A549 (cell line): Measurements from ENCODE around the gene IRAK3. TPM values are rescaled to one million over a fixed set of nuclear protein-coding genes. Genes with fewer than 3 reads are reported as not detected.

Experiments used
- ATAC-seq, 2 experiments: fragments of 200-7000 bp in 1 of 2; fragments of >200 bp in 1 of 2; cut with Nextera tagmentation in 1 of 2; cut with Tn5 transposase in 1 of 2; 3 replicates each; pipeline versions ENCODE4 v1.8.0 to v1.9.1; 2018 to 2020; ENCODE audit warnings: mild to moderate bottlenecking in 1 of 2, moderate library complexity in 1 of 2
- CTCF ChIA-PET: fragments of 300-600 bp; sonication (Branson Sonifier 250); formaldehyde crosslinking; extraction: SDS; loops from one replicate; lab custom pipeline; 2021; ENCODE audit warnings: antibody characterized with exemption, inconsistent platforms; lab: Yijun Ruan, JAX
- POLR2A ChIA-PET: fragments of 350-600 bp; formaldehyde crosslinking; extraction: SDS; loops from one replicate; lab custom pipeline; 2021; ENCODE audit warnings: antibody characterized with exemption, inconsistent platforms; lab: Yijun Ruan, JAX
- DNase-seq, 2 experiments: peaks; one replicate each; pipeline versions ENCODE4 v3.0.0 to v3.0.0-alpha.2; 2011 to 2016; ENCODE audit warnings: low read depth in 1 of 2, low spot score in 1 of 2
- FAIRE-seq: peaks from 2 replicates; lab custom pipeline; 2011; peaks lifted over from hg19 to GRCh38; lab: Jason Lieb, UNC
- H3K27ac ChIP-seq, 2 experiments: fragments of >200 bp; sonication (Bioruptor Twin); formaldehyde crosslinking; 3 replicates each; pipeline ENCODE4 v1.5.1; 2016 to 2017
- H3K4me1 ChIP-seq: fragments of >200 bp; sonication (Bioruptor Twin); formaldehyde crosslinking; 3 replicates; pipeline ENCODE4 v1.6.1; 2016
- H3K4me2 ChIP-seq: fragments of >200 bp; sonication (Bioruptor Twin); formaldehyde crosslinking; 3 replicates; pipeline ENCODE4 v1.6.1; 2016
- H3K4me3 ChIP-seq: fragments of >200 bp; sonication (Bioruptor Twin); formaldehyde crosslinking; 3 replicates; pipeline ENCODE4 v1.5.1; 2016
- H3K9me3 ChIP-seq: fragments of >200 bp; sonication (Bioruptor Twin); formaldehyde crosslinking; 3 replicates; pipeline ENCODE4 v1.6.1; 2016
- CBX2 ChIP-seq: fragments of 200-600 bp; sonication (generic); IDR thresholded peaks from 2 replicates; pipeline ENCODE4 v1.6.1; 2016; ENCODE audit warnings: low read depth, mild to moderate bottlenecking, borderline replicate concordance
- CEBPB ChIP-seq, 2 experiments: fragments of >200 bp in 1 of 2; sonication (Bioruptor Twin) in 1 of 2; formaldehyde crosslinking in 1 of 2; IDR thresholded peaks; 2 replicates each; pipeline ENCODE4 v1.6.1; 2012 to 2016
- CHD4 ChIP-seq: fragments of 200-600 bp; sonication (generic); IDR thresholded peaks from 2 replicates; pipeline ENCODE4 v1.6.1; 2016; ENCODE audit warnings: antibody characterized with exemption, mild to moderate bottlenecking, borderline replicate concordance
- ESRRA ChIP-seq: fragments of 150-350 bp; IDR thresholded peaks from 2 replicates; pipeline ENCODE4 v1.6.1; 2014; ENCODE audit warnings: mild to moderate bottlenecking, low read length, borderline replicate concordance
- FOXS1 ChIP-seq: fragments of 250-450 bp; sonication (Bioruptor Pico); IDR thresholded peaks from 2 replicates; pipeline ENCODE4 v1.5.0; 2020; ENCODE audit warnings: mild to moderate bottlenecking, moderate library complexity
- GATA3 ChIP-seq: IDR thresholded peaks from 2 replicates; pipeline ENCODE4 v1.6.1; 2012; ENCODE audit warnings: borderline replicate concordance
- HEYL ChIP-seq: fragments of 250-450 bp; sonication (Bioruptor Pico); IDR thresholded peaks from 2 replicates; pipeline ENCODE4 v1.8.0; 2021; ENCODE audit warnings: mild to moderate bottlenecking, moderate library complexity
- HOXA7 ChIP-seq: fragments of 250-450 bp; sonication (Bioruptor Pico); IDR thresholded peaks from 2 replicates; pipeline ENCODE4 v1.5.0; 2020; ENCODE audit warnings: mild to moderate bottlenecking, moderate library complexity
- JUNB ChIP-seq: fragments of >200 bp; sonication (Bioruptor Twin); formaldehyde crosslinking; IDR thresholded peaks from 2 replicates; pipeline ENCODE4 v1.6.1; 2016
- KDM5A ChIP-seq: fragments of 200-600 bp; sonication (generic); IDR thresholded peaks from 2 replicates; pipeline ENCODE4 v1.6.1; 2016; ENCODE audit warnings: antibody characterized with exemption, mild to moderate bottlenecking
- MAFK ChIP-seq: fragments of 450-650 bp; IDR thresholded peaks from 2 replicates; pipeline ENCODE4 v1.6.1; 2014; ENCODE audit not compliant: partially characterized antibody
- POLR2A ChIP-seq: IDR thresholded peaks from 2 replicates; pipeline ENCODE4 v1.6.1; 2012; ENCODE audit warnings: mild to moderate bottlenecking, low read length
- RARB ChIP-seq: fragments of 250-450 bp; sonication (Bioruptor Pico); IDR thresholded peaks from 2 replicates; pipeline ENCODE4 v1.8.0; 2021; ENCODE audit warnings: mild to moderate bottlenecking, moderate library complexity
- RCOR1 ChIP-seq: fragments of 150-350 bp; IDR thresholded peaks from 2 replicates; pipeline ENCODE4 v1.6.1; 2014; ENCODE audit warnings: antibody characterized with exemption, low read length, low read depth
- RFX5 ChIP-seq: fragments of 450-650 bp; IDR thresholded peaks from 2 replicates; pipeline ENCODE4 v1.7.1; 2014; ENCODE audit warnings: antibody characterized with exemption, mild to moderate bottlenecking, moderate library complexity
- RNF2 ChIP-seq: fragments of 200-600 bp; sonication (generic); IDR thresholded peaks from 2 replicates; pipeline ENCODE4 v1.6.1; 2016; ENCODE audit warnings: low read depth, mild to moderate bottlenecking, antibody characterized with exemption, moderate library complexity, borderline replicate concordance
- TP53 ChIP-seq: fragments of 250-450 bp; sonication (Bioruptor Pico); IDR thresholded peaks from 2 replicates; pipeline ENCODE4 v1.5.0; 2021; ENCODE audit warnings: mild to moderate bottlenecking, moderate library complexity
- WGBS: methylation state at CpG from one replicate; pipeline ENCODE4 v1.1.6; 2017; ENCODE audit errors: missing lambda C conversion rate; 5-methylcytosine and 5-hydroxymethylcytosine counted together
- polyA plus RNA-seq, 4 experiments: library from polyadenylated mRNA; depleted of rRNA in 3 of 4; stranded (reverse); fragments of >200 nt; fragmentation: RNase III in 1 of 4; extraction: RNeasy Plus Mini Kit Qiagen cat#74134 plus additional on column Dnase treatment in 1 of 4; gene quantifications; 2 replicates in 3 of 4; 3 replicates in 1 of 4; pipeline ENCODE4 v1.2.3, GENCODE V29; 2011 to 2017
- TF ChIP-seq, protein P1 (sequence below): fragments of 250-450 bp; sonication (Bioruptor Pico); IDR thresholded peaks from 2 replicates; pipeline ENCODE4 v1.5.0; 2021; ENCODE audit warnings: mild to moderate bottlenecking, moderate library complexity, borderline replicate concordance
- TF ChIP-seq, protein P2 (sequence below): IDR thresholded peaks from 2 replicates; pipeline ENCODE4 v1.6.1; 2012; ENCODE audit warnings: low read depth, borderline replicate concordance
- TF ChIP-seq, protein P3 (sequence below): fragments of >200 bp; sonication (Bioruptor Twin); formaldehyde crosslinking; IDR thresholded peaks from 2 replicates; pipeline ENCODE4 v1.6.1; 2016
- TF ChIP-seq, protein P4 (sequence below): fragments of 200-600 bp; sonication (generic); IDR thresholded peaks from 2 replicates; pipeline ENCODE4 v1.6.1; 2016; ENCODE audit warnings: antibody characterized with exemption, mild to moderate bottlenecking, moderate library complexity
- TF ChIP-seq, protein P5 (sequence below): fragments of 150-350 bp; IDR thresholded peaks from 2 replicates; pipeline ENCODE4 v1.6.1; 2014; ENCODE audit warnings: low read depth, mild to moderate bottlenecking, low read length

The IRAK3 gene
- polyA plus RNA-seq, 2 of the 4 experiments (the other 2 are of a cell fraction): 0.06 to 0.25 TPM

DNA sequence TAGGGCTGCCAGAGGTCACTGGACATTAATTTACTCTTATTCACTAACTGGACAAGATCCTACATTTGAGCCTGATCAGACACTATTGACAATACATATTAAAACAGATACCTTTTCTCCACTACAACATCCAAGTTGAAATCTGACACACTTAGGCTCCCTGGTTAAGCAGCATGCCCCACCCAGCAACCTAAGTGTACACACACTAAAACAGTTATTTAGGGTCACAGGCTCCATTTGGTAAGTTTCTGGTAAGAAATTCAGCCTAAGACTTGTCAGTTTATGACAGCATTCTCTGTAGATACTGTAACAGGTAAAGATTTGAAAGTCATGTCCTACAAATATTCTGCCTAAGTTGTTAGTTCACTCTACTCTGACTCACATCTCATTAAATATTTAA is 46.2 kb upstream of the IRAK3 start:
- Histone ChIP-seq H3K4me2 (no peak overlapping the region), H3K27ac (no peak overlapping the region), H3K4me3 (no peak overlapping the region), H3K9me3 (peaks cover 38% of the 10 kb centered on the region), H3K4me1 (no peaks in the 10 kb centered on the region; the same call in 2 of the 3 replicates)
- no peak for TF ChIP-seq MAFK
- TF ChIP-seq FOXS1: no peak
- no peak for TF ChIP-seq POLR2A
- no peak for TF ChIP-seq GATA3
- TF ChIP-seq KDM5A: no peak
- TF ChIP-seq, protein P1, sequence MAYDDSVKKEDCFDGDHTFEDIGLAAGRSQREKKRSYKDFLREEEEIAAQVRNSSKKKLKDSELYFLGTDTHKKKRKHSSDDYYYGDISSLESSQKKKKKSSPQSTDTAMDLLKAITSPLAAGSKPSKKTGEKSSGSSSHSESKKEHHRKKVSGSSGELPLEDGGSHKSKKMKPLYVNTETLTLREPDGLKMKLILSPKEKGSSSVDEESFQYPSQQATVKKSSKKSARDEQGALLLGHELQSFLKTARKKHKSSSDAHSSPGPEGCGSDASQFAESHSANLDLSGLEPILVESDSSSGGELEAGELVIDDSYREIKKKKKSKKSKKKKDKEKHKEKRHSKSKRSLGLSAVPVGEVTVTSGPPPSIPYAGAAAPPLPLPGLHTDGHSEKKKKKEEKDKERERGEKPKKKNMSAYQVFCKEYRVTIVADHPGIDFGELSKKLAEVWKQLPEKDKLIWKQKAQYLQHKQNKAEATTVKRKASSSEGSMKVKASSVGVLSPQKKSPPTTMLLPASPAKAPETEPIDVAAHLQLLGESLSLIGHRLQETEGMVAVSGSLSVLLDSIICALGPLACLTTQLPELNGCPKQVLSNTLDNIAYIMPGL (CRISPR knock-in tag): no peak
- TF ChIP-seq HOXA7 (CRISPR knock-in tag): no peak
- no peak for TF ChIP-seq CBX2
- TF ChIP-seq, protein P2, sequence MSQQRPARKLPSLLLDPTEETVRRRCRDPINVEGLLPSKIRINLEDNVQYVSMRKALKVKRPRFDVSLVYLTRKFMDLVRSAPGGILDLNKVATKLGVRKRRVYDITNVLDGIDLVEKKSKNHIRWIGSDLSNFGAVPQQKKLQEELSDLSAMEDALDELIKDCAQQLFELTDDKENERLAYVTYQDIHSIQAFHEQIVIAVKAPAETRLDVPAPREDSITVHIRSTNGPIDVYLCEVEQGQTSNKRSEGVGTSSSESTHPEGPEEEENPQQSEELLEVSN: no peak
- ATAC-seq (no peak), DNase-seq (no peak), FAIRE-seq (no peak)
- ChIA-PET POLR2A (no interaction called here), CTCF (no interaction called here)

DNA sequence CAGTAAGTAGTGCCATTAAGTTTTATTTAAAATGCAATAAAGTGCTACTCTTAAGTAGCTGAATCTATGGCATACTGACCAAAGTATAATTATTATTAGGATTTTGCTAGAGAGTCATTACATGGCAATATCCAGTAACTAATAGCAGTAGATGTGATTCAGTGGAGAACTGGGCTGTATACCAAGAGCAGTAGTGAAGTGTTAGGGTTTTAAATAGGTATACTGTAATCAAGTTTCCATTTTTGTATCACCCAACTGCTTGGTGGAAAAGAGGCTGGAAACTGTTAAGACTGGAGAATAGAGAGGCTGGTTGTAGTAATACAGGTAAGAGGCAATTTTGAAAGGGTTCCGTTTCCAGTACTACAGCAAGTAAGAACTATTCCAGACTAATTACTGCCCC is 45.1 kb upstream of the IRAK3 start:
- POLR2A ChIA-PET: no interaction called here
- TF ChIP-seq MAFK: no peak
- no peak for TF ChIP-seq TP53 (CRISPR knock-in tag)
- no peak for TF ChIP-seq RARB (CRISPR knock-in tag)
- TF ChIP-seq ESRRA: no peak
- TF ChIP-seq, all 56 proteins: peak for 0
- FAIRE-seq (no peak), DNase-seq (no peak), ATAC-seq (no peak)
- CTCF ChIA-PET: interaction anchor here (0.5 to 1.3 kb wide), 4 partner anchors 13 to 1718 kb away, joined by 3 to 8 read pairs (median 4); partner anchors contain the start of gene LLPH
- no peaks in the 10 kb centered on the region; the same call in 2 of the 3 replicates for H3K4me1 ChIP-seq
- H3K9me3 ChIP-seq: peaks cover 32% of the 10 kb centered on the region
- 91% methylated on average over 1 of the region's 1 CpG for WGBS
- H3K27ac ChIP-seq: no peak overlapping the region
- no peak overlapping the region for H3K4me2 ChIP-seq
- no peak overlapping the region for H3K4me3 ChIP-seq

DNA sequence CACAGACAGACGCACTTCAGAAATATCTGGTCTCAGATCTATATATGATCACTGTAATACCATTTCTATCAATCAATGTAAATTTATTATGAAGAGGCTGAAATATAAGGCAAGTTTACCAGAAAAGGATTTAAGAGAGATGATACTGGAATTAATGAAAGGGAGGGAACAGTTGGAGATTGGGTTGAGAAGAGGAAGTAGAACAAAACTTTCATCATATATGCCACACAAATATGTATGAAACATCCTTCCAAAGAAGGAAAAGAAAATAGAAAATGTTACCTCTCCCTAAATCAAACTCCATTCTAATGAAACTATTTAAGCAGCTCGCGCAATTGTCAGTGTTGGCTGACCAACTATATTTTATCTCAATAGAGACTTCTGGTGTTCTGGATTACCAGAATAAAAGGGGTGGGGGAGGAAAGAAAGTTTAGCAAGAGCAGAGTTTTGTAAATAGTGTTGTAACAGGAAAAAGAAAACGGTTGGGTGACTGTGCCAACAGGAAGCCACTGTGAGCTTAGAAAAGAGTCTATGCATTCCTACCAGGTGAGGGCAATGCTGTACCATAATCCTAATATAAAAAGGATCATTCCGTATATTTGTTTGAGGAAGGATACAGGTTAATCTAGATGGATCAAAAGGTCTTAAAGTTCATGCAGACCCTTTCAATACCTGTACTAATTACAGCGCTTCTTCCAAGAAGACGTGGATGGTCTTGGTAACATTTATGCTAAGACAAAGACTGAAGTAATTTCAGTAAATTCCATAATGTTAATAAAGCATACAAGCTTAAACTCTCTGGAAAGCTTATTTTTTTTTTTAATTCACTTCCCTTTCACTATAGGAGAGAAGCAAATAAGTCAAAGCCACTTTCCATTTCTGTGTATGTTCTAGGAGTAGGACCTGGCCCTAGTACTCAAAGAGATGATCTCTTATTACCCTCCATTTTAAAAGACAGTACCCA is 43.9 kb upstream of the IRAK3 start:
- DNase-seq (peak; percentile 37 to 78), ATAC-seq (peak; percentile 68 to 89), FAIRE-seq (no peak)
- Histone ChIP-seq H3K9me3 (peaks cover 25% of the 10 kb centered on the region), H3K27ac (peak overlapping the region in 1 of 2 experiments; percentile 37; a peak in 1 of 6 replicates), H3K4me2 (no peak overlapping the region; the same call in 2 of the 3 replicates), H3K4me3 (no peak overlapping the region), H3K4me1 (no peaks in the 10 kb centered on the region; the same call in 2 of the 3 replicates)
- ChIA-PET POLR2A (interaction anchor here (1.0 to 1.3 kb wide), 3 partner anchors 14 to 25 kb away, joined by 4 to 10 read pairs (median 7); partner anchors contain the start of genes LLPH and TMBIM4), CTCF (interaction anchor here (0.6 to 2.3 kb wide), 12 partner anchors 9 to 548 kb away, joined by 3 to 9 read pairs (median 4); partner anchors contain the start of genes HELB, LLPH and TMBIM4)
- 66% methylated on average over 7 of the region's 7 CpGs for WGBS
- TF ChIP-seq, protein P1 (CRISPR knock-in tag): no peak
- TF ChIP-seq RARB (CRISPR knock-in tag) (no peak), RNF2 (no peak), CHD4 (no peak), HEYL (no peak), RCOR1 (no peak), RFX5 (no peak), CEBPB (IDR thresholded peaks at IDR 0.05) (peak; percentile 33 to 68; a peak in 3 of 4 replicates), JUNB (no peak)
- TF ChIP-seq, protein P3, sequence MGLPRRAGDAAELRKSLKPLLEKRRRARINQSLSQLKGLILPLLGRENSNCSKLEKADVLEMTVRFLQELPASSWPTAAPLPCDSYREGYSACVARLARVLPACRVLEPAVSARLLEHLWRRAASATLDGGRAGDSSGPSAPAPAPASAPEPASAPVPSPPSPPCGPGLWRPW: 0 out of 2 replicates have a peak, but pooled peaks have one; percentile 16
- TF ChIP-seq, protein P4, sequence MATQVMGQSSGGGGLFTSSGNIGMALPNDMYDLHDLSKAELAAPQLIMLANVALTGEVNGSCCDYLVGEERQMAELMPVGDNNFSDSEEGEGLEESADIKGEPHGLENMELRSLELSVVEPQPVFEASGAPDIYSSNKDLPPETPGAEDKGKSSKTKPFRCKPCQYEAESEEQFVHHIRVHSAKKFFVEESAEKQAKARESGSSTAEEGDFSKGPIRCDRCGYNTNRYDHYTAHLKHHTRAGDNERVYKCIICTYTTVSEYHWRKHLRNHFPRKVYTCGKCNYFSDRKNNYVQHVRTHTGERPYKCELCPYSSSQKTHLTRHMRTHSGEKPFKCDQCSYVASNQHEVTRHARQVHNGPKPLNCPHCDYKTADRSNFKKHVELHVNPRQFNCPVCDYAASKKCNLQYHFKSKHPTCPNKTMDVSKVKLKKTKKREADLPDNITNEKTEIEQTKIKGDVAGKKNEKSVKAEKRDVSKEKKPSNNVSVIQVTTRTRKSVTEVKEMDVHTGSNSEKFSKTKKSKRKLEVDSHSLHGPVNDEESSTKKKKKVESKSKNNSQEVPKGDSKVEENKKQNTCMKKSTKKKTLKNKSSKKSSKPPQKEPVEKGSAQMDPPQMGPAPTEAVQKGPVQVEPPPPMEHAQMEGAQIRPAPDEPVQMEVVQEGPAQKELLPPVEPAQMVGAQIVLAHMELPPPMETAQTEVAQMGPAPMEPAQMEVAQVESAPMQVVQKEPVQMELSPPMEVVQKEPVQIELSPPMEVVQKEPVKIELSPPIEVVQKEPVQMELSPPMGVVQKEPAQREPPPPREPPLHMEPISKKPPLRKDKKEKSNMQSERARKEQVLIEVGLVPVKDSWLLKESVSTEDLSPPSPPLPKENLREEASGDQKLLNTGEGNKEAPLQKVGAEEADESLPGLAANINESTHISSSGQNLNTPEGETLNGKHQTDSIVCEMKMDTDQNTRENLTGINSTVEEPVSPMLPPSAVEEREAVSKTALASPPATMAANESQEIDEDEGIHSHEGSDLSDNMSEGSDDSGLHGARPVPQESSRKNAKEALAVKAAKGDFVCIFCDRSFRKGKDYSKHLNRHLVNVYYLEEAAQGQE: no peak
- TF ChIP-seq, protein P5, sequence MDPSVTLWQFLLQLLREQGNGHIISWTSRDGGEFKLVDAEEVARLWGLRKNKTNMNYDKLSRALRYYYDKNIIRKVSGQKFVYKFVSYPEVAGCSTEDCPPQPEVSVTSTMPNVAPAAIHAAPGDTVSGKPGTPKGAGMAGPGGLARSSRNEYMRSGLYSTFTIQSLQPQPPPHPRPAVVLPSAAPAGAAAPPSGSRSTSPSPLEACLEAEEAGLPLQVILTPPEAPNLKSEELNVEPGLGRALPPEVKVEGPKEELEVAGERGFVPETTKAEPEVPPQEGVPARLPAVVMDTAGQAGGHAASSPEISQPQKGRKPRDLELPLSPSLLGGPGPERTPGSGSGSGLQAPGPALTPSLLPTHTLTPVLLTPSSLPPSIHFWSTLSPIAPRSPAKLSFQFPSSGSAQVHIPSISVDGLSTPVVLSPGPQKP: no peak
